GM12875 (cell line): ENCODE results near the gene DENND5A.
"Not testable (repeated sequence)": the region's sequence is repeated elsewhere in the genome, so short reads cannot be mapped to it uniquely, and the experiment has no call there.

Experiments
- H3K4me3 ChIP-seq: one replicate; pipeline ENCODE4 v1.5.1; 2011; ENCODE audit warnings: low read depth, low read length, control low read depth
- TF ChIP-seq, protein P1 (sequence below): IDR thresholded peaks from 2 replicates; pipeline ENCODE4 v1.5.1; 2011; ENCODE audit warnings: low read depth, mild to moderate bottlenecking, control low read depth, inconsistent platforms, low read length, moderate library complexity, borderline replicate concordance; ENCODE audit not compliant: insufficient read depth

DENND5A gene

DNA sequence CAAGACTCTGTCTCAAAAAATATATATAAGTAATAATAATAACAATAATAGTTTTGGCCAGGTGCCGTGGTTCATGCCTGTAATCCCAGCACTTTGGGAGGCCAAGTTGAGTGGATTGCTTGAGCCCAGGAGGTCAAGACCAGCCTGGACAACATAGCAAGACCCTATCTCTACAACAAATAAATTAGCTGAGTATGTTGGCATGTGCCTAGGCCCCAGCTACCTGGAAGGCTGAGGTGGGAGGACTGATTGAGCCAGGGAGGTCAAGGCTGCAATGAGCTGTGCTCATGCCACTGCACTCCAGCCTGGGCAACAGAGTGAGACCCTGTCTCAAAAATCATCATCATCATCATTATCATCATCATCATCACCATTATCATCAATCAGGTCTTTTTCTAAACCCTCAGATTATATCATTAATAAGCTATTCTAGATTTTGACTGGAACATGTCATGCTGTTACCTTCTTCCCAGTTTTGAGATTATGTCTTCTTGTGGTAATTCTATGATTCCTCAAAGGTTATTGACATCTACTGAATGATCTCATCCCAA, 39.3 kb downstream of the DENND5A start:
- no peak overlapping the region for H3K4me3 ChIP-seq
- TF ChIP-seq, protein P1, sequence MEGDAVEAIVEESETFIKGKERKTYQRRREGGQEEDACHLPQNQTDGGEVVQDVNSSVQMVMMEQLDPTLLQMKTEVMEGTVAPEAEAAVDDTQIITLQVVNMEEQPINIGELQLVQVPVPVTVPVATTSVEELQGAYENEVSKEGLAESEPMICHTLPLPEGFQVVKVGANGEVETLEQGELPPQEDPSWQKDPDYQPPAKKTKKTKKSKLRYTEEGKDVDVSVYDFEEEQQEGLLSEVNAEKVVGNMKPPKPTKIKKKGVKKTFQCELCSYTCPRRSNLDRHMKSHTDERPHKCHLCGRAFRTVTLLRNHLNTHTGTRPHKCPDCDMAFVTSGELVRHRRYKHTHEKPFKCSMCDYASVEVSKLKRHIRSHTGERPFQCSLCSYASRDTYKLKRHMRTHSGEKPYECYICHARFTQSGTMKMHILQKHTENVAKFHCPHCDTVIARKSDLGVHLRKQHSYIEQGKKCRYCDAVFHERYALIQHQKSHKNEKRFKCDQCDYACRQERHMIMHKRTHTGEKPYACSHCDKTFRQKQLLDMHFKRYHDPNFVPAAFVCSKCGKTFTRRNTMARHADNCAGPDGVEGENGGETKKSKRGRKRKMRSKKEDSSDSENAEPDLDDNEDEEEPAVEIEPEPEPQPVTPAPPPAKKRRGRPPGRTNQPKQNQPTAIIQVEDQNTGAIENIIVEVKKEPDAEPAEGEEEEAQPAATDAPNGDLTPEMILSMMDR = no peak

DNA sequence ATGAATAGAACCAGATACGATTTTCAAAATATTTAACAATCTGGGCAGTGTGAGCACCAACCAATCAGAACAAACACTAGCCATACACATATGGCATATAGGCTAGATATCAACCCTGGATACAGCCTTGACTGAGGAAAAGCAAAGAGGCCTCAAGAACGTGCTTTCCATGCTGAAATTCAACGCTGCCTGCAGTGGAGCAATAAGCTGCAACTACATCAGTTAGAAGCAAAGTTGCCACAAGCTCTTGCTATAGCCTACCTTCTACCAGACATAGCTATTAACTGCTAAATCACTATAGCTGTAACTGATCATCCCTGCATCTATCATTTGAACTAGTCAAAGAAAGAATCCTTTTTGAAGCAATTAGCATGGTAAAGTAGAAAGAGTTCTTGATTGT, 42.5 kb downstream of the DENND5A start:
- TF ChIP-seq, protein P1 = no peak
- no peak overlapping the region for H3K4me3 ChIP-seq

DNA sequence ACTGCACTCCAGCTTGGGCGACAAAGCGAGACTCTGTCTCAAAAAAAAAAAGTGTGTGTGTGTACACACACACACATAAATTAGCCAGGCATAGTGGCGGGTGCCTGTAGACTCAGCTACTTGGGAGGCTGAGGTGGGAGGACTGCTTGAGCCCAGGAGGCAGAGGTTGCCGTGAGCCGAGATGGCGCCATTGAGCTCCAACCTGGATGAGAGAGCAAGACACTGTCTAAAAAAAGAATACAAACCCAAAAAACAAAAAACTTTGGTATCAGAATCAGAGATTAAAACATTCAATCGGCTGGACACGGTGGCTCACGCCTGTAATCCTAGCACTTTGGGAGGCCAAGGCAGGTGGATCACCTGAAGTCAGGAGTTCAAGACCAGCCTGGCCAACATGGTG, 44.3 kb downstream of the DENND5A start:
- H3K4me3 ChIP-seq = not testable (repeated sequence)

DNA sequence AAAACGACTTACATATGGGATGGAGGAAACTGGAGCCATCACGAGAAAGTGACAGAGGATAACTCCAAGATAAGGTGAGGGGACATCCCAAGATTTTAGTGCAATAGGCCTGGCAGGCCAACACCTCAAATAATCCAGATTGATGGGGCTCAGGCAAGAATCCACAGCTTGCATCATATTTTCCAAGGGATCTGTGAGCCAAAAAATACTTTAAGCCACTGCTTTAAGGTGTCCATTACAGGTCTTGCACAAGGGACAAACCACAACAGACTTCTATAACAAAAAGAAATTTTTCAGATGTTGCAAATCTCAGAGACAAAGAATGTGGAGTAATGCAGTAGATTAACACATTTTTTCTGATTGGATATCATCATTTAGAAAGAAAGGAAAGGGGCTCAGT, 45.6 kb downstream of the DENND5A start:
- no peak overlapping the region for H3K4me3 ChIP-seq
- TF ChIP-seq, protein P1 = no peak

DNA sequence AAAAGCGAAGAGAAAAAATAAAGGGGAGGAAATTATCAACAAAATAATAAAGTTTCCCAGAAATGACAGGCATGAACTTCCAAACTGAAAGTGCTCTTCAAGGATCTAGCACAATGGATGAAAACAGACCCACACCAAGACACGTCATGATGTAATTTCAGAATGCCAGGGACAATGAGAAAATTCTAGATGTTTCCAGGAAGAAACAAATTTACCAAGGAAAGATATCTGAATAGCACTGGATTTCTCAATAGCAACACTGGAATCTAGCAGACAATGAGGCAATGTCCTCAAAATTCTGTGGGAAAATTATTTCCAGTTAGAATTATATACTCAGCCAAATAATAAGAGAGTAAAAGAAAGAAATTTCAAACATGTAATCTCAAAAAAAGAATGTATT, 46.0 kb downstream of the DENND5A start:
- TF ChIP-seq, protein P1 = no peak

DNA sequence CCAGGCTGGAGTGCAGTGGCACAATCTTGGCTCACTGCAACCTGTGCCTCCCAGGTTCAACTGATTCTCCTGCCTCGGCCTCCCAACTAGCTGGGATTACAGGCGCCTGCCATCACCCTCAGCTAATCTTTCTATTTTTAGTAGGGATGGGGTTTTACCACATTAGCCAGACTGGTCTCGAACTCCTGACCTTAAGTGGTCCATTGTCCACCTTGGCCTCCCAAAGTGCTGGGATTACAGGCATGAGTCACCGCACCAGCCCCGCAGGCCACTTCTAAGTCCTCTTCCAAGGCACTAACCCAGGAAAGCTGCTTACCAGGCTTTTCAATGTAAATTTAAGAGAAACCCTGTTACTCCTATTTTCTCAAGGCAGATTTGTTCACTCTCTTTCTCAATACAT, 50.4 kb downstream of the DENND5A start:
- H3K4me3 ChIP-seq = no peak overlapping the region
- TF ChIP-seq, protein P1 = no peak

More for the DNA sequence above, 46.0 kb downstream of the DENND5A start:
- no peak overlapping the region for H3K4me3 ChIP-seq

DNA sequence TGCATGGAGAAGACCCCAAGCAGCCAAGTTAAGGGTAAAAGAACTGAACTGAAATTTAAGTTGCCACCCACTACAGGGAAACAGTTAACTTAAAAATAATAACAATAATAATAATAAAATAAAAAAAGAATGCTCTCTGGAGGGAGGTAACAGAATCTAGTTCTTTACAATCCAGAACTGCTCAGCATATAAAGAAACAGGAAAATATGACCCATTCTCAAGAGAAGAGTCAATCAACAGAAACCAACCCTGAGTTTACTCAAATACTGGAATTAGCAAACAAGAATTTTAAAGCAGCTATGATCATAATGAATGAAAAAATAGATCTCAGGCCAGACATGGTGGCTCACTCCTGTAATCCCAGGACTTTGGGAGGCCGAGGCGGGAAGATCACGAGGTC, 53.8 kb downstream of the DENND5A start:
- TF ChIP-seq, protein P1 = no peak
- H3K4me3 ChIP-seq = no peak overlapping the region

DNA sequence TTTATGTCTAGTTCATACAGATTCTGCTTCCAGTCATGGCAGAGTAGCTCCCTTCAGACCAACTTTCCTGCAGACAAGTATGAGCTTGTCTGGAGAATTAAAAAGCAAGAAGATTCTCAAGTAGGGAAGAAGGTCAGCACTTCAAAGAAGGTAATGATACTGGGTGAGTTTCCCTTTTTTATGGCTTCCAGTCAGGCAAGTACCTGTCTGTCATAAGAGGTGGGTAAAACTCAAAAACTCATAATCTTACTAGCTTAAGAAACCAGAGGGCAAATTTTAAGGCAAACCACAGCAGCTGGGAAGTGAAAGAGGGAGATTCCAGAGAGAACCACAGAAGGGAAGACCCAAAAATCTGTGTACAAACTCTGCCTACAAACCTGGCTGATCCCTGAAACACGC, 54.2 kb downstream of the DENND5A start:
- no peak overlapping the region for H3K4me3 ChIP-seq
- TF ChIP-seq, protein P1 = no peak
